IMR-90 (cell line): ENCODE measurements around the gene ZNF564. TPM values are rescaled to one million over a fixed set of nuclear protein-coding genes. Genes with fewer than 3 reads are reported as not detected.

Experiments
- ATAC-seq: fragments of 200-7000 bp; cut with Tn5 transposase; 2 replicates; pipeline ENCODE4 v1.9.1; 2020; ENCODE audit warnings: low read depth, mild to moderate bottlenecking, moderate library complexity
- BruUV-seq: library from RNA; stranded (reverse); fragments of 400-500 nt; replicated peaks from 2 replicates; lab custom pipeline; 2021; lab: Mats Ljungman, UMichigan
- CTCF ChIA-PET: fragments of 300-600 bp; formaldehyde crosslinking; extraction: SDS; loops from one replicate; lab custom pipeline; 2021; ENCODE audit warnings: antibody characterized with exemption; lab: Yijun Ruan, JAX
- POLR2A ChIA-PET: fragments of 300-600 bp; sonication (Branson Sonifier 250); formaldehyde crosslinking; loops from one replicate; lab custom pipeline; 2022; ENCODE audit warnings: antibody characterized with exemption; ENCODE audit not compliant: unreplicated experiment; lab: Charles Lee
- DNase-seq: peaks from one replicate; pipeline ENCODE4 v3.0.0; 2013
- H2AFZ ChIP-seq: replicated peaks from 2 replicates; pipeline ENCODE3; 2013; ENCODE audit warnings: low read length, mild to moderate bottlenecking; ENCODE audit not compliant: poor library complexity
- H2AK5ac ChIP-seq: 2 replicates; pipeline ENCODE4 v1.6.1; 2013; ENCODE audit warnings: low read depth, low read length, inconsistent platforms
- H2AK9ac ChIP-seq: replicated peaks from 2 replicates; pipeline ENCODE3; 2013; ENCODE audit warnings: mild to moderate bottlenecking, low read depth, low read length, moderate library complexity; ENCODE audit not compliant: poor library complexity
- H2BK120ac ChIP-seq: 2 replicates; pipeline ENCODE4 v1.6.1; 2013; ENCODE audit warnings: low read depth, low read length, inconsistent platforms
- H2BK15ac ChIP-seq: 3 replicates; pipeline ENCODE4 v1.6.1; 2013; ENCODE audit warnings: low read depth, low read length, inconsistent platforms
- H2BK20ac ChIP-seq: 2 replicates; pipeline ENCODE4 v1.6.1; 2013; ENCODE audit warnings: low read depth, mild to moderate bottlenecking, inconsistent platforms, low read length, moderate library complexity
- H2BK5ac ChIP-seq: 2 replicates; pipeline ENCODE4 v1.6.1; 2013; ENCODE audit warnings: mild to moderate bottlenecking, low read depth, low read length, inconsistent platforms; ENCODE audit not compliant: poor library complexity, severe bottlenecking
- H3K14ac ChIP-seq: replicated peaks from 2 replicates; pipeline ENCODE4 v1.6.1; 2013; ENCODE audit warnings: low read depth, low read length, inconsistent platforms
- H3K18ac ChIP-seq: 2 replicates; pipeline ENCODE4 v1.6.1; 2013; ENCODE audit warnings: low read depth, low read length, control low read depth
- H3K23ac ChIP-seq: 2 replicates; pipeline ENCODE4 v1.6.1; 2013; ENCODE audit warnings: low read depth, low read length, inconsistent platforms
- H3K27ac ChIP-seq: 2 replicates; pipeline ENCODE4 v1.5.1; 2013; ENCODE audit warnings: mild to moderate bottlenecking, control low read depth, low read length; ENCODE audit not compliant: insufficient read depth
- H3K27me3 ChIP-seq: 2 replicates; pipeline ENCODE4 v1.6.1; 2013; ENCODE audit warnings: low read length; ENCODE audit not compliant: control insufficient read depth, insufficient read depth
- H3K36me3 ChIP-seq: 2 replicates; pipeline ENCODE4 v1.6.1; 2013; ENCODE audit warnings: low read length, mixed read lengths; ENCODE audit not compliant: control insufficient read depth, insufficient read depth
- H3K4ac ChIP-seq: 2 replicates; pipeline ENCODE4 v1.6.1; 2013; ENCODE audit warnings: low read depth, low read length, inconsistent platforms
- H3K4me1 ChIP-seq: 2 replicates; pipeline ENCODE4 v1.6.1; 2013; ENCODE audit warnings: low read length, mixed read lengths; ENCODE audit not compliant: control insufficient read depth, insufficient read depth
- H3K4me2 ChIP-seq: 2 replicates; pipeline ENCODE4 v1.6.1; 2013; ENCODE audit warnings: low read depth, mild to moderate bottlenecking, control low read depth, low read length, moderate library complexity
- H3K4me3 ChIP-seq: 2 replicates; pipeline ENCODE4 v1.5.1; 2013; ENCODE audit warnings: low read depth, mild to moderate bottlenecking, control low read depth, low read length, moderate library complexity; ENCODE audit not compliant: insufficient read depth
- H3K56ac ChIP-seq: 2 replicates; pipeline ENCODE4 v1.6.1; 2013; ENCODE audit warnings: low read length, inconsistent platforms; ENCODE audit not compliant: insufficient read depth; ENCODE audit errors: extremely low read depth
- H3K79me1 ChIP-seq, 2 experiments: 2 replicates each; pipeline ENCODE4 v1.6.1; 2013; ENCODE audit warnings: low read length in 2 of 2, inconsistent platforms in 1 of 2, low read depth in 1 of 2
- H3K9ac ChIP-seq: 2 replicates; pipeline ENCODE4 v1.6.1; 2013; ENCODE audit warnings: low read depth, low read length, control low read depth
- H3K9me1 ChIP-seq: 2 replicates; pipeline ENCODE4 v1.6.1; 2013; ENCODE audit warnings: low read length, inconsistent platforms; ENCODE audit not compliant: insufficient read depth
- H3K9me3 ChIP-seq: 2 replicates; pipeline ENCODE4 v1.6.1; 2013; ENCODE audit warnings: low read length; ENCODE audit not compliant: control insufficient read depth, insufficient read depth
- H4K20me1 ChIP-seq: 2 replicates; pipeline ENCODE4 v1.6.1; 2013; ENCODE audit warnings: low read length, inconsistent platforms; ENCODE audit not compliant: insufficient read depth
- H4K5ac ChIP-seq: 2 replicates; pipeline ENCODE4 v1.6.1; 2013; ENCODE audit warnings: mild to moderate bottlenecking, low read depth, low read length, control low read depth
- H4K8ac ChIP-seq, 2 experiments: 2 replicates each; pipeline ENCODE4 v1.6.1; 2013; ENCODE audit warnings: low read depth in 2 of 2, low read length in 2 of 2, control low read depth in 1 of 2, inconsistent platforms in 1 of 2
- H4K91ac ChIP-seq: 2 replicates; pipeline ENCODE4 v1.6.1; 2013; ENCODE audit warnings: low read depth, low read length, inconsistent platforms; ENCODE audit not compliant: insufficient read depth
- BHLHE40 ChIP-seq: fragments of 150-350 bp; IDR thresholded peaks from 2 replicates; pipeline ENCODE4 v1.6.1; 2016; ENCODE audit warnings: mild to moderate bottlenecking, low read depth, low read length
- CEBPB ChIP-seq: IDR thresholded peaks from 2 replicates; pipeline ENCODE4 v1.6.1; 2012; ENCODE audit warnings: low read depth, low read length, improper control_type of control experiment
- CHD1 ChIP-seq: IDR thresholded peaks from 2 replicates; pipeline ENCODE4 v1.6.1; 2012; ENCODE audit warnings: low read depth, low read length, improper control_type of control experiment
- FOS ChIP-seq: fragments of 150-350 bp; IDR thresholded peaks from 2 replicates; pipeline ENCODE4 v1.6.1; 2016; ENCODE audit warnings: low read depth, low read length
- MAFK ChIP-seq: IDR thresholded peaks from 2 replicates; pipeline ENCODE4 v1.6.1; 2012; ENCODE audit warnings: low read depth, low read length, improper control_type of control experiment
- MAZ ChIP-seq: IDR thresholded peaks from 2 replicates; pipeline ENCODE4 v1.6.1; 2012; ENCODE audit warnings: low read depth, mild to moderate bottlenecking, low read length, improper control_type of control experiment, moderate library complexity, borderline replicate concordance
- MXI1 ChIP-seq: IDR thresholded peaks from 2 replicates; pipeline ENCODE4 v1.6.1; 2012; ENCODE audit warnings: low read depth, mild to moderate bottlenecking, low read length, moderate library complexity, borderline replicate concordance
- NFE2L2 ChIP-seq: fragments of 150-350 bp; IDR thresholded peaks from 2 replicates; pipeline ENCODE4 v1.6.1; 2016; ENCODE audit warnings: low read depth, mild to moderate bottlenecking, low read length
- RAD21 ChIP-seq: IDR thresholded peaks from 2 replicates; pipeline ENCODE4 v1.6.1; 2012; ENCODE audit warnings: low read length, improper control_type of control experiment
- RCOR1 ChIP-seq: IDR thresholded peaks from 2 replicates; pipeline ENCODE4 v1.6.1; 2012; ENCODE audit warnings: mild to moderate bottlenecking, low read length, improper control_type of control experiment; ENCODE audit not compliant: insufficient replicate concordance
- SMC3 ChIP-seq: fragments of 150-350 bp; IDR thresholded peaks from 2 replicates; pipeline ENCODE4 v1.6.1; 2016; ENCODE audit warnings: low read depth, mild to moderate bottlenecking, antibody characterized with exemption, low read length, moderate library complexity
- WGBS, 2 experiments: methylation state at CpG; one replicate each; pipeline versions ENCODE4 v1.1.5 to v1.1.7; 2013; ENCODE audit warnings: missing lambda C conversion rate in 2 of 2; ENCODE audit not compliant: insufficient read length in 1 of 2; ENCODE audit errors: extremely low coverage in 2 of 2; 5-methylcytosine and 5-hydroxymethylcytosine counted together
- dilution Hi-C: fragments of 300-500 bp; cut with HindIII; formaldehyde crosslinking; loops from one replicate; pipeline ENCODE4 v1.14.3; 2018; ENCODE audit warnings: low sequenced_read_pairs; ENCODE audit not compliant: unreplicated experiment
- in situ Hi-C: fragments of 300-500 bp; cut with MboI; formaldehyde crosslinking; loops from 3 replicates; pipeline ENCODE4 v1.14.3; 2019; ENCODE audit warnings: low sequenced_read_pairs, inconsistent platforms, mixed read lengths
- intact Hi-C: fragments of 100-400 bp; cut with micrococcal nuclease; formaldehyde crosslinking; loops from 2 replicates; pipeline ENCODE4 v1.10.0; 2022
- polyA plus RNA-seq, 3 experiments: library from polyadenylated mRNA; depleted of rRNA; stranded (reverse); fragments of >200 nt; gene quantifications; 2 replicates each; pipeline ENCODE4 v1.2.3, GENCODE V29; 2012; ENCODE audit warnings: low replicate concordance in 1 of 3
- total RNA-seq: library from RNA; depleted of rRNA; stranded (reverse); fragments of >200 nt; gene quantifications from 2 replicates; pipeline ENCODE4 v1.2.3, GENCODE V29; 2012
- TF ChIP-seq, protein P1 (sequence below): fragments of 150-350 bp; IDR thresholded peaks from 2 replicates; pipeline ENCODE4 v1.6.1; 2016; ENCODE audit warnings: low read depth, mild to moderate bottlenecking, low read length, moderate library complexity, borderline replicate concordance
- TF ChIP-seq, protein P2 (sequence below): fragments of 150-350 bp; IDR thresholded peaks from 2 replicates; pipeline ENCODE4 v1.6.1; 2017; ENCODE audit warnings: mild to moderate bottlenecking, antibody characterized with exemption, low read length, low read depth
- TF ChIP-seq, protein P3 (sequence below): conservative IDR thresholded peaks from 2 replicates; pipeline ENCODE4 v1.5.1; 2012; ENCODE audit warnings: mild to moderate bottlenecking, low read depth, low read length, improper control_type of control experiment

Gene ZNF564
- total and polyA plus RNA-seq, 2 of the 4 experiments (the other 2 are of a cell fraction) = 1.5 to 6.3 TPM

DNA sequence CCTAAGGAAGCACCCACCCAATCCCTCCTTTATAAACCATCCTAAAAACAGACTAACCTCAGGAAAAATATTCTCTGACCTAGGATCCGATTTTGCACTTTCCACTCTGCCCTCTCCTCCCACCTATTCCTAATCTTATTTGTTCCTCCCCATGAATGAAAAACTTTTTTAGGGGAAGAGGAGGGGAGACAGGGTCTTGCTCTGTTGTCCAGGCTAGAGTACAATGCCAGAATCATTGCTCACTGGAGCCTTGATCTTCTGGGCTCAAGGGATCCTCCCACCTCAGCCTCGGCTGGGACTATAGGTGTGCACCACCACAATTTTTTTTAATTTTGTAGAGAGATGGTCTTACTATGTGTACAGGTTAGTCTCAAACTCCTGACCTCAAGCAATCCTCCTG is 4.4 kb downstream of the ZNF564 start:
- Histone ChIP-seq H3K18ac (no peak overlapping the region), H3K27ac (no peak overlapping the region), H2AK9ac (no peak overlapping the region), H4K5ac (no peak overlapping the region), H4K91ac (no peak overlapping the region), H2BK120ac (no peak overlapping the region), H2BK20ac (no peak overlapping the region), H3K9me3 (peaks cover 26% of the 10 kb centered on the region), H2AFZ (no peak overlapping the region), H2BK5ac (no peak overlapping the region), H3K4ac (no peak overlapping the region), H3K9ac (no peak overlapping the region), H3K27me3 (no peaks in the 10 kb centered on the region), H3K36me3 (peaks cover 15% of the 10 kb centered on the region), H3K56ac (no peak overlapping the region), H2BK15ac (no peak overlapping the region), H3K4me3 (no peak overlapping the region), H3K14ac (no peak overlapping the region), H3K9me1 (no peaks in the 10 kb centered on the region), H2AK5ac (no peak overlapping the region), H3K23ac (no peak overlapping the region), H3K79me1 (peaks cover 31 to 53% of the 10 kb centered on the region in 2 experiments), H3K4me1 (no peaks in the 10 kb centered on the region), H4K8ac (no peak overlapping the region), H3K4me2 (no peak overlapping the region), H4K20me1 (peaks cover 11% of the 10 kb centered on the region; the same call in 1 of the 2 replicates)
- no CpG with 5 or more reads among the region's 2 CpGs for WGBS, 2 experiments
- intact Hi-C loops (no loop called here), dilution Hi-C loops (no loop called here), in situ Hi-C loops (no loop called here)
- ChIA-PET POLR2A (no interaction called here), CTCF (no interaction called here)
- TF ChIP-seq, protein P1, sequence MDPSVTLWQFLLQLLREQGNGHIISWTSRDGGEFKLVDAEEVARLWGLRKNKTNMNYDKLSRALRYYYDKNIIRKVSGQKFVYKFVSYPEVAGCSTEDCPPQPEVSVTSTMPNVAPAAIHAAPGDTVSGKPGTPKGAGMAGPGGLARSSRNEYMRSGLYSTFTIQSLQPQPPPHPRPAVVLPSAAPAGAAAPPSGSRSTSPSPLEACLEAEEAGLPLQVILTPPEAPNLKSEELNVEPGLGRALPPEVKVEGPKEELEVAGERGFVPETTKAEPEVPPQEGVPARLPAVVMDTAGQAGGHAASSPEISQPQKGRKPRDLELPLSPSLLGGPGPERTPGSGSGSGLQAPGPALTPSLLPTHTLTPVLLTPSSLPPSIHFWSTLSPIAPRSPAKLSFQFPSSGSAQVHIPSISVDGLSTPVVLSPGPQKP = no peak
- TF ChIP-seq SMC3 (no peak), MXI1 (no peak), MAFK (no peak), FOS (no peak), RCOR1 (no peak), NFE2L2 (no peak), CEBPB (no peak), MAZ (no peak), CHD1 (no peak), RAD21 (no peak), BHLHE40 (no peak)
- TF ChIP-seq, protein P2, sequence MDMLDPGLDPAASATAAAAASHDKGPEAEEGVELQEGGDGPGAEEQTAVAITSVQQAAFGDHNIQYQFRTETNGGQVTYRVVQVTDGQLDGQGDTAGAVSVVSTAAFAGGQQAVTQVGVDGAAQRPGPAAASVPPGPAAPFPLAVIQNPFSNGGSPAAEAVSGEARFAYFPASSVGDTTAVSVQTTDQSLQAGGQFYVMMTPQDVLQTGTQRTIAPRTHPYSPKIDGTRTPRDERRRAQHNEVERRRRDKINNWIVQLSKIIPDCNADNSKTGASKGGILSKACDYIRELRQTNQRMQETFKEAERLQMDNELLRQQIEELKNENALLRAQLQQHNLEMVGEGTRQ = no peak
- TF ChIP-seq, protein P3, sequence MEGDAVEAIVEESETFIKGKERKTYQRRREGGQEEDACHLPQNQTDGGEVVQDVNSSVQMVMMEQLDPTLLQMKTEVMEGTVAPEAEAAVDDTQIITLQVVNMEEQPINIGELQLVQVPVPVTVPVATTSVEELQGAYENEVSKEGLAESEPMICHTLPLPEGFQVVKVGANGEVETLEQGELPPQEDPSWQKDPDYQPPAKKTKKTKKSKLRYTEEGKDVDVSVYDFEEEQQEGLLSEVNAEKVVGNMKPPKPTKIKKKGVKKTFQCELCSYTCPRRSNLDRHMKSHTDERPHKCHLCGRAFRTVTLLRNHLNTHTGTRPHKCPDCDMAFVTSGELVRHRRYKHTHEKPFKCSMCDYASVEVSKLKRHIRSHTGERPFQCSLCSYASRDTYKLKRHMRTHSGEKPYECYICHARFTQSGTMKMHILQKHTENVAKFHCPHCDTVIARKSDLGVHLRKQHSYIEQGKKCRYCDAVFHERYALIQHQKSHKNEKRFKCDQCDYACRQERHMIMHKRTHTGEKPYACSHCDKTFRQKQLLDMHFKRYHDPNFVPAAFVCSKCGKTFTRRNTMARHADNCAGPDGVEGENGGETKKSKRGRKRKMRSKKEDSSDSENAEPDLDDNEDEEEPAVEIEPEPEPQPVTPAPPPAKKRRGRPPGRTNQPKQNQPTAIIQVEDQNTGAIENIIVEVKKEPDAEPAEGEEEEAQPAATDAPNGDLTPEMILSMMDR = no peak
- ATAC-seq = no peak
- DNase-seq = no peak
- no TSS peak for BruUV-seq
